NT2/D1 (cell line): ENCODE data around the gene SNX6.

Experiments used
- SUZ12 ChIP-seq: IDR thresholded peaks from 2 replicates; pipeline ENCODE4 v1.6.1; 2011; ENCODE audit not compliant: insufficient read length, insufficient read depth; ENCODE audit errors: extremely low read depth
- YY1 ChIP-seq: IDR thresholded peaks from 2 replicates; pipeline ENCODE4 v1.6.1; 2011; ENCODE audit not compliant: insufficient read length, insufficient read depth
- ZNF274 ChIP-seq: IDR thresholded peaks from 2 replicates; pipeline ENCODE4 v1.6.1; 2011; ENCODE audit warnings: mild to moderate bottlenecking, low read depth, low read length

DNA sequence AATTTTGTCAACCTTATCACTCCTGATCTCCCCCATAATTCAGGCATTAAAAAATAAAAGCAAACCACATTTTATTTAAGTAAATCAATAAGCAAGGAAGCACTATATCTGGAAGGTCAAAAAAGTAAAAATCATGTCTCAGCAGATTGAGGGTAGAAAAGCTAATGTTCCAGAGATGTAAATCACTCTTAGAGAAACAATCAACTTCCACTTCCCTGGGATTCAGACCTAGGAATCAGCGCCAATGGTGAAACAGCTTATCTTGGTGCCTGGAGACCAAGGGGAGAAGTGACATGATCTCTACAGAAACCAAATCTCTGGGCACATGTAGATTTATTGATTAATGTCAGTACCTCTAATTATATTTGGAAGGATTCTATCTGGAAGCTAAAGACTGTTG, 10.9 kb upstream of the SNX6 start:
- TF ChIP-seq YY1 (no peak), SUZ12 (no peak), ZNF274 (no peak)
